Activated T-cell treated with anti-CD3 and anti-CD28 coated beads, Interleukin-2, amount 50 U/mL, for 4 hours (primary cell): ENCODE measurements around the gene FLCN. TPM values are rescaled to one million over a fixed set of nuclear protein-coding genes. Genes with fewer than 3 reads are reported as not detected.

Experiments
- ATAC-seq, 2 donors: fragments of 200-7000 bp; cut with Tn5 transposase; one replicate each; pipeline ENCODE4 v1.10.0; 2021
- DNase-seq: peaks from one replicate; pipeline ENCODE4 v3.0.0-alpha.2; 2020
- H3K27me3 Mint-ChIP-seq: one replicate; pipeline ENCODE4 v1.8.0; 2021; ENCODE audit warnings: low read depth, mixed read lengths
- H3K36me3 Mint-ChIP-seq: one replicate; pipeline ENCODE4 v1.8.0; 2022; ENCODE audit warnings: mixed read lengths; ENCODE audit not compliant: insufficient read depth
- H3K4me1 Mint-ChIP-seq: one replicate; pipeline ENCODE4 v1.8.0; 2021; ENCODE audit warnings: low read depth, mixed read lengths
- H3K4me3 Mint-ChIP-seq: one replicate; pipeline ENCODE4 v1.8.0; 2021; ENCODE audit warnings: mild to moderate bottlenecking, moderate library complexity, mixed read lengths
- H3K9me3 Mint-ChIP-seq: one replicate; pipeline ENCODE4 v1.8.0; 2021; ENCODE audit warnings: mixed read lengths
- total RNA-seq, 3 donors: library from RNA; stranded (reverse); gene quantifications; one replicate each; pipeline ENCODE4 v1.2.1, GENCODE V29; 2021

Gene FLCN
- total RNA-seq, 3 donors from 2014 or later: 15.6 to 27.0 (median 25.6) TPM

GRCh38 chr17:17177176-17177575, 59.8 kb downstream of the FLCN start:
- Mint-ChIP-seq H3K4me3 (peak overlapping the region; percentile 40), H3K36me3 (peaks cover 31% of the 10 kb centered on the region), H3K4me1 (peaks cover 86% of the 10 kb centered on the region), H3K27me3 (no peaks in the 10 kb centered on the region), H3K9me3 (no peaks in the 10 kb centered on the region)
- ATAC-seq: no peak
- no peak for DNase-seq

DNA sequence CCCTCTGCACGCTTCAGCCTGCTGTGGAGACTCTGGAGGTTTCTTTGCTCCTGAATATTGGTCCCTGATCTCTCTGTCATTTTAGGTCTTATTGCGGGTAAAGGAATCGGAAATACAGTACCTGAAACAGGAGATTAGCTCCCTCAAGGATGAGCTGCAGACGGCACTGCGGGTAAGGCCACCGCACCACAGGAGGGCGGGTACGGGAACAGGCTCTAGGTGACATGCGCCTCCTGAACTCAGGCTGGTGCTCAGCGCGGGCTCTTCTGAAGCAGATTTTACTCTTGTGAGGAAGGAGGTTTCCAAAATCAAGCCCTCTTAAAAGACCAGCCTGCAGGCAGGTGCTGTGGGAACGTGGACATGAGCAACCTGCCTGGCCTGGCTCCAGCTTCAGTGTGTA, 60.6 kb downstream of the FLCN start:
- Mint-ChIP-seq H3K4me1 (peaks cover 84% of the 10 kb centered on the region), H3K36me3 (peaks cover 33% of the 10 kb centered on the region), H3K9me3 (no peaks in the 10 kb centered on the region), H3K4me3 (peak overlapping the region; percentile 40), H3K27me3 (no peaks in the 10 kb centered on the region)
- peak in 1 of 2 donors; percentile 33 for ATAC-seq
- no peak for DNase-seq

DNA sequence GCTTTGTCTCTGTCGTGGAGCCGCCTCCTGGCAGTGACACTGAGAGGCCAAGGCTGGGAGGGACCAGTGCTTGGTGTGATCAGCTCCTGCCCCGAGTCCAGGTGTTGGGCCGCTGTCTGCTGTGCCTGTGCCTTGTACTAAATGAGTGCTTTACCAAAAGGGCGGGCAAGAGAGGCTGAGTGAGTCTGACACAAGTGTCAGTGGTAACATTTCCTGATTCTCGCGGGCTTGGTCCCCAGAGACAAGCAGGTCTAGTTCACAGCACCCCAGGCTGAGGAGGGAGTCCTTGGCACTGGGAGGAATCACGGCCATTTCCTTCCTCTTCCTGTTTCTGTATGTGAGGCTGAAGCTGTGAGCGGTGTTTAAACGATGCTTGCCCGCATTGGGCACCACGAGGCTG, 61.1 kb downstream of the FLCN start:
- ATAC-seq (peak in 1 of 2 donors; percentile 15), DNase-seq (no peak)
- H3K4me1 Mint-ChIP-seq: peaks cover 86% of the 10 kb centered on the region
- peaks cover 33% of the 10 kb centered on the region for H3K36me3 Mint-ChIP-seq
- no peaks in the 10 kb centered on the region for H3K9me3 Mint-ChIP-seq
- H3K27me3 Mint-ChIP-seq: no peaks in the 10 kb centered on the region
- H3K4me3 Mint-ChIP-seq: peak overlapping the region; percentile 40

GRCh38 chr17:17175340-17175739, 61.6 kb downstream of the FLCN start:
- Mint-ChIP-seq H3K4me1 (peaks cover 84% of the 10 kb centered on the region), H3K9me3 (no peaks in the 10 kb centered on the region), H3K36me3 (peaks cover 28% of the 10 kb centered on the region), H3K27me3 (no peaks in the 10 kb centered on the region), H3K4me3 (no peak overlapping the region)
- DNase-seq (no peak), ATAC-seq (no peak)

GRCh38 chr17:17173921-17174320, 63.0 kb downstream of the FLCN start:
- H3K4me3 Mint-ChIP-seq: no peak overlapping the region
- peaks cover 80% of the 10 kb centered on the region for H3K4me1 Mint-ChIP-seq
- DNase-seq: no peak
- peaks cover 26% of the 10 kb centered on the region for H3K36me3 Mint-ChIP-seq
- no peaks in the 10 kb centered on the region for H3K9me3 Mint-ChIP-seq
- ATAC-seq: no peak
- no peaks in the 10 kb centered on the region for H3K27me3 Mint-ChIP-seq

GRCh38 chr17:17172990-17173389, 64.0 kb downstream of the FLCN start:
- H3K4me3 Mint-ChIP-seq: no peak overlapping the region
- H3K36me3 Mint-ChIP-seq: peaks cover 28% of the 10 kb centered on the region
- peaks cover 78% of the 10 kb centered on the region for H3K4me1 Mint-ChIP-seq

DNA sequence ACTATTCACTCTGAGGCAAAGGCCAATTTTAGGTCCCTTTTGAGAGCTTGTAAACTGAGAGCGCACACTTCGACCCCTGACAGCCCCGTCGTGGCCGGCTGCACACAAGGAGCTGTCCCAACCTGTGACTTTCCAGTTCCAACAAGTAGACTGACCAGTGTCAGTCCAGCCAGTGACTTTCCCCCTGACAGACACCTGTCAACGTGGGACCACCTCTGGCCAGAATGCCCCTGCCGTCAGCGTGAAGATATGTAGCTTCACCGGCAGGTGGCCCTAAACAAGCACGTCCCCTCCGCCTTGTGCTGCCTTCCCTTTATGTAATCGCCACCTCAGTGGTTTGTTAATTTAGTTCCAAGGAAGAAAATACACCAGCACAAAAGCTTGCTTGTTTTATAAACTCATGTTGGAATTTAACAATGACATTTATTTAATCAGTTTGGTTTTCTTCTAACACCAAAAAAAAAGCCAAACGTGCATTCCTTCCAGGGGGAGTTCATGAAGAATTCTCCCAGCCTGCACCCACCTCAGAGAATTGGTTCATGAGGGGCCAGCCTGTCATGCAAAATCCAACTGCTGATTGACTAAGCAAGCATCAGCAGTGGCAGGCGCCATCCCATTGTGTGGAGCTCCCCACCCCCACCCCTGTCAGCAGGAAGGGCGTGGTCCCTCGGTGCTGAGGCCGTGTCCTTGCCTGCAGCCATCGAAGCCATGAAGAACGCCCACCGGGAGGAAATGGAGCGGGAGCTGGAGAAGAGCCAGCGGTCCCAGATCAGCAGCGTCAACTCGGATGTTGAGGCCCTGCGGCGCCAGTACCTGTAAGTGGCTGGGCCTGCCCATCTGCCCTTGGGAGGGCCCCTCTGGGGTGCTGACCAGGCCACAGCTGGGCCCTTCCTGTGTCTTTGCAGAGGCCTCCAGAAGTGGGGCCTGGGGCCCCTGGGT, 64.7 kb downstream of the FLCN start:
- DNase-seq (no peak), ATAC-seq (no peak)
- H3K4me3 Mint-ChIP-seq: no peak overlapping the region
- no peaks in the 10 kb centered on the region for H3K27me3 Mint-ChIP-seq
- no peaks in the 10 kb centered on the region for H3K9me3 Mint-ChIP-seq
- peaks cover 73% of the 10 kb centered on the region for H3K4me1 Mint-ChIP-seq
- H3K36me3 Mint-ChIP-seq: peaks cover 27% of the 10 kb centered on the region

More at GRCh38 chr17:17172990-17173389, 64.0 kb downstream of the FLCN start:
- no peak for ATAC-seq
- H3K9me3 Mint-ChIP-seq: no peaks in the 10 kb centered on the region
- no peaks in the 10 kb centered on the region for H3K27me3 Mint-ChIP-seq
- DNase-seq: no peak

GRCh38 chr17:17171186-17171585, 65.8 kb downstream of the FLCN start:
- peaks cover 65% of the 10 kb centered on the region for H3K4me1 Mint-ChIP-seq
- DNase-seq (no peak), ATAC-seq (no peak)
- H3K4me3 Mint-ChIP-seq: no peak overlapping the region
- no peaks in the 10 kb centered on the region for H3K9me3 Mint-ChIP-seq
- peaks cover 25% of the 10 kb centered on the region for H3K36me3 Mint-ChIP-seq
- no peaks in the 10 kb centered on the region for H3K27me3 Mint-ChIP-seq

- H3K4me3 Mint-ChIP-seq: no peak overlapping the region
- H3K27me3 Mint-ChIP-seq: no peaks in the 10 kb centered on the region
- ATAC-seq (no peak), DNase-seq (no peak)
- H3K9me3 Mint-ChIP-seq: no peaks in the 10 kb centered on the region
- peaks cover 57% of the 10 kb centered on the region for H3K4me1 Mint-ChIP-seq
- H3K36me3 Mint-ChIP-seq: peaks cover 27% of the 10 kb centered on the region
Measured at GRCh38 chr17:17170346-17170985, 66.5 kb downstream of the FLCN start.

DNA sequence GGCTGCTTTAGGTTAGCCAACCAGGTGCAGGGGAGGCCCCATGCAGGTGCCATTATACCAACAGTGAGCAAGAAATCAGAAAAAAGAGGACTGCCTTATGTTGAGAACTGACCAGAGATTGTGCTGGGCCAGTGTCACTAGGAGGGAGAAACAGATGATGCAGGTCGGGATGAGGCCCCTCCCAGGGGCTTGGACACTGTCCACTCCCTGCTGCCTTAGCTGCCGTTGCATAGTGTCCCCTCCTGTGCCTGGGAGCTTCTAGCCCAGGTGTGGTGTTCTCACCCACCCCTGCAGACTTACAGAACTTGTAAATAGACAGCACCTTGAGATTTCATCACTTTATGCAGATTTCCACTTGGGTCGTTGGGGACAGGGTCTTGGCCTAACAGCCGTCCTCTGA, 67.6 kb downstream of the FLCN start:
- Mint-ChIP-seq H3K27me3 (no peaks in the 10 kb centered on the region), H3K4me1 (peaks cover 48% of the 10 kb centered on the region), H3K4me3 (no peak overlapping the region), H3K9me3 (no peaks in the 10 kb centered on the region), H3K36me3 (peaks cover 36% of the 10 kb centered on the region)
- DNase-seq (no peak), ATAC-seq (no peak)

GRCh38 chr17:17168401-17168800, 68.6 kb downstream of the FLCN start:
- Mint-ChIP-seq H3K4me3 (no peak overlapping the region), H3K27me3 (no peaks in the 10 kb centered on the region), H3K9me3 (no peaks in the 10 kb centered on the region), H3K4me1 (peaks cover 43% of the 10 kb centered on the region), H3K36me3 (peaks cover 36% of the 10 kb centered on the region)
- no peak for DNase-seq
- no peak for ATAC-seq

GRCh38 chr17:17167986-17168385, 69.0 kb downstream of the FLCN start:
- H3K36me3 Mint-ChIP-seq: peaks cover 39% of the 10 kb centered on the region
- no peaks in the 10 kb centered on the region for H3K27me3 Mint-ChIP-seq
- peaks cover 40% of the 10 kb centered on the region for H3K4me1 Mint-ChIP-seq
- no peak for DNase-seq
- H3K4me3 Mint-ChIP-seq: no peak overlapping the region
- no peak for ATAC-seq
- H3K9me3 Mint-ChIP-seq: no peaks in the 10 kb centered on the region

DNA sequence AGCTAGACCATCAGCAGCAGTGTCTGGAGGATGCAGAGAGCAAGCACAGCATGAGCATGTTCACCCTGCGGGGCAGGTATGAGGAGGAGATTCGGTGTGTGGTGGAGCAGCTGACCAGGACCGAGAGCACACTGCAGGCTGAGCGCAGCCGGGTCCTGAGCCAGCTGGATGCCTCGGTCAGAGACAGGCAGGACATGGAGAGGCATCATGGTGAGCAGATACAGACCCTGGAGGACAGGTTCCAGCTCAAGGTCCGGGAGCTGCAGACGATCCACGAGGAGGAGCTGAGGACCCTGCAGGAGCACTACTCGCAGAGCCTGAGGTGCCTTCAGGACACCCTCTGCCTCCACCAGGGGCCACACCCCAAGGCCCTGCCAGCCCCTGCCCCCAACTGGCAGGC, 69.6 kb downstream of the FLCN start:
- Mint-ChIP-seq H3K9me3 (no peaks in the 10 kb centered on the region), H3K4me1 (peaks cover 34% of the 10 kb centered on the region), H3K27me3 (no peaks in the 10 kb centered on the region), H3K36me3 (peaks cover 36% of the 10 kb centered on the region), H3K4me3 (no peak overlapping the region)
- DNase-seq (no peak), ATAC-seq (no peak)

DNA sequence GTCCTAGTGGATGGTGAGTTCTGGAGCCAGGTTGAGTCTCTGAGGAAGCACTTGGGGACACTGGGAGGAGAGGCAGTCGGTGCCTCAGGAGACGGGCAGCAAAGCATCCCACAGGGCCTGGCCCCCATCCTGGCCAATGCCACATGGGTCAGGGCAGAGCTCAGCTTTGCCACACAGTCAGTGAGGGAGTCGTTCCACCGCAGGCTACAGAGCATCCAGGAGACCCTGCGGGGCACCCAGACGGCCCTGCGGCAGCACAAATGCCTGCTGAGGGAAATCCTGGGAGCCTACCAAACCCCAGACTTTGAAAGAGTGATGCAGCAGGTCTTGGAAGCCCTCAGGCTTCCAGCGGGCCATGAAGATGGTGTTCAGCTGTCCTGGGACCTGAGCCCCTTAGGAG, 70.5 kb downstream of the FLCN start:
- DNase-seq (no peak), ATAC-seq (no peak)
- Mint-ChIP-seq H3K4me1 (peaks cover 26% of the 10 kb centered on the region), H3K36me3 (peaks cover 35% of the 10 kb centered on the region), H3K9me3 (no peaks in the 10 kb centered on the region), H3K27me3 (no peaks in the 10 kb centered on the region), H3K4me3 (no peak overlapping the region)
